DND-41 (cell line): ENCODE measurements around the gene ZNF500.

ENCODE experiments used
- ATAC-seq: fragments of 200-7000 bp; cut with Tn5 transposase; 3 replicates; pipeline ENCODE4 v1.9.1; 2021; ENCODE audit warnings: low read depth; ENCODE audit not compliant: insufficient read depth
- DNase-seq: peaks from one replicate; pipeline ENCODE4 v3.0.0-alpha.2; 2020
- H2AFZ ChIP-seq: 2 replicates; pipeline ENCODE4 v1.6.0; 2012; ENCODE audit warnings: low read depth, low read length
- H3K27ac ChIP-seq: 2 replicates; pipeline ENCODE4 v1.5.1; 2012; ENCODE audit warnings: low read length, inconsistent platforms
- H3K27me3 ChIP-seq: fragments of 200-600 bp; sonication (generic); 2 replicates; pipeline ENCODE4 v1.6.0; 2012; ENCODE audit warnings: low read length, mild to moderate bottlenecking, inconsistent platforms; ENCODE audit not compliant: insufficient read depth, poor library complexity
- H3K36me3 ChIP-seq: 2 replicates; pipeline ENCODE4 v1.5.1; 2012; ENCODE audit warnings: low read length, inconsistent platforms; ENCODE audit not compliant: insufficient read depth
- H3K4me1 ChIP-seq: 2 replicates; pipeline ENCODE4 v1.5.1; 2012; ENCODE audit warnings: mild to moderate bottlenecking, low read length; ENCODE audit not compliant: insufficient read depth
- H3K4me2 ChIP-seq: 2 replicates; pipeline ENCODE4 v1.6.0; 2012; ENCODE audit warnings: mild to moderate bottlenecking, moderate library complexity, low read length, inconsistent platforms; ENCODE audit not compliant: insufficient read depth
- H3K4me3 ChIP-seq, 2 experiments: fragments of 200-600 bp in 1 of 2; shearing (Covaris generic) in 1 of 2; 2 replicates each; pipeline ENCODE4 v1.5.1; 2012 to 2016; ENCODE audit warnings: inconsistent platforms in 2 of 2, low read length in 2 of 2, mild to moderate bottlenecking in 2 of 2, low read depth in 1 of 2, moderate library complexity in 1 of 2
- H3K79me2 ChIP-seq: 2 replicates; pipeline ENCODE4 v1.6.0; 2012; ENCODE audit warnings: low read length, inconsistent platforms; ENCODE audit not compliant: insufficient read depth
- H3K9ac ChIP-seq: 2 replicates; pipeline ENCODE4 v1.6.0; 2012; ENCODE audit warnings: low read depth, mild to moderate bottlenecking, inconsistent platforms, low read length, moderate library complexity
- H3K9me3 ChIP-seq: 2 replicates; pipeline ENCODE4 v1.5.1; 2012; ENCODE audit warnings: low read length, moderate library complexity, mild to moderate bottlenecking, inconsistent platforms; ENCODE audit not compliant: insufficient read depth, severe bottlenecking
- H4K20me1 ChIP-seq: 2 replicates; pipeline ENCODE4 v1.6.0; 2012; ENCODE audit warnings: low read length; ENCODE audit not compliant: insufficient read depth
- CTCF ChIP-seq: IDR thresholded peaks from 2 replicates; pipeline ENCODE4 v1.5.1; 2012; ENCODE audit warnings: borderline replicate concordance, low read length, moderate library complexity, mild to moderate bottlenecking; ENCODE audit not compliant: poor library complexity, severe bottlenecking; ENCODE audit errors: extremely low read depth
- EZH2 ChIP-seq: IDR thresholded peaks from 3 replicates; pipeline ENCODE4 v1.6.1; 2012; ENCODE audit warnings: borderline replicate concordance, low read depth, mild to moderate bottlenecking, moderate library complexity, low read length, inconsistent platforms; ENCODE audit not compliant: severe bottlenecking

ZNF500 gene

GRCh38 chr16:4806280-4806679 is 39.3 kb upstream of the ZNF500 start:
- DNase-seq = no peak
- TF ChIP-seq CTCF = no peak
- no peak for TF ChIP-seq EZH2

GRCh38 chr16:4805231-4805630 is 38.3 kb upstream of the ZNF500 start:
- H3K36me3 ChIP-seq = peaks cover 52% of the 10 kb centered on the region
- TF ChIP-seq CTCF = no peak
- TF ChIP-seq EZH2 = no peak

More at GRCh38 chr16:4806280-4806679, 39.3 kb upstream of the ZNF500 start:
- no peak for ATAC-seq
- no peak overlapping the region for H3K4me2 ChIP-seq
- peaks cover 20% of the 10 kb centered on the region for H3K4me1 ChIP-seq
- H3K36me3 ChIP-seq = peaks cover 60% of the 10 kb centered on the region
- peaks cover 4% of the 10 kb centered on the region; the same call in 1 of the 2 replicates for H4K20me1 ChIP-seq
- no peak overlapping the region for H3K27ac ChIP-seq
- no peaks in the 10 kb centered on the region for H3K79me2 ChIP-seq
- H3K9ac ChIP-seq = no peak overlapping the region
- H3K4me3 ChIP-seq = no peak overlapping the region
- H2AFZ ChIP-seq = no peak overlapping the region
- H3K27me3 ChIP-seq = no peaks in the 10 kb centered on the region
- H3K9me3 ChIP-seq = no peaks in the 10 kb centered on the region

GRCh38 chr16:4803898-4804762 is 37.2 kb upstream of the ZNF500 start:
- Histone ChIP-seq H3K9me3 (no peaks in the 10 kb centered on the region), H2AFZ (no peak overlapping the region), H3K4me2 (no peak overlapping the region), H4K20me1 (peaks cover 6% of the 10 kb centered on the region; the same call in 1 of the 2 replicates), H3K27me3 (no peaks in the 10 kb centered on the region), H3K27ac (no peak overlapping the region), H3K79me2 (no peaks in the 10 kb centered on the region), H3K9ac (no peak overlapping the region), H3K4me1 (peaks cover 24% of the 10 kb centered on the region), H3K36me3 (peaks cover 43% of the 10 kb centered on the region), H3K4me3 (no peak overlapping the region)
- ATAC-seq (no peak), DNase-seq (no peak)
- no peak for TF ChIP-seq CTCF
- no peak for TF ChIP-seq EZH2

More at GRCh38 chr16:4805231-4805630, 38.3 kb upstream of the ZNF500 start:
- Histone ChIP-seq H3K4me3 (no peak overlapping the region), H4K20me1 (peaks cover 6% of the 10 kb centered on the region; the same call in 1 of the 2 replicates), H3K4me2 (no peak overlapping the region), H3K79me2 (no peaks in the 10 kb centered on the region), H3K9me3 (no peaks in the 10 kb centered on the region), H3K27me3 (no peaks in the 10 kb centered on the region), H3K27ac (no peak overlapping the region), H3K4me1 (peaks cover 24% of the 10 kb centered on the region), H2AFZ (no peak overlapping the region), H3K9ac (no peak overlapping the region)
- no peak for DNase-seq
- no peak for ATAC-seq
